HL-60 (cell line): ENCODE results near the gene CACNA1C.
A peak's percentile ranks its signal among the peaks of the same experiment; 100 is the strongest.
"Not testable (repeated sequence)": the region's sequence is repeated elsewhere in the genome, so short reads cannot be mapped to it uniquely, and the experiment has no call there.

ENCODE experiments used
- DNase-seq, 2 experiments: peaks; one replicate each; pipeline ENCODE4 v3.0.0-alpha.2; 2010 to 2020; ENCODE audit warnings: low read depth in 1 of 2, low spot score in 1 of 2
- H3K27ac ChIP-seq: fragments of 250-450 bp; sonication (Bioruptor Pico); replicated peaks from 2 replicates; pipeline ENCODE4 v1.5.1; 2020; ENCODE audit warnings: mild to moderate bottlenecking, moderate library complexity
- H3K27me3 ChIP-seq: fragments of 250-450 bp; sonication (Bioruptor Pico); 2 replicates; pipeline ENCODE4 v1.5.1; 2021; ENCODE audit warnings: mild to moderate bottlenecking, moderate library complexity; ENCODE audit not compliant: insufficient read depth, poor library complexity, severe bottlenecking
- H3K4me3 ChIP-seq: replicated peaks from 2 replicates; pipeline ENCODE4 v1.5.1; 2011; ENCODE audit warnings: mild to moderate bottlenecking, control low read depth, low read length; ENCODE audit not compliant: insufficient read depth
- GABPA ChIP-seq: IDR thresholded peaks from 2 replicates; pipeline ENCODE4 v1.6.1; 2012; ENCODE audit warnings: low read depth
- POLR2AphosphoS5 ChIP-seq: IDR thresholded peaks from 2 replicates; pipeline ENCODE4 v1.6.1; 2012; ENCODE audit warnings: low read depth
- SPI1 ChIP-seq: IDR thresholded peaks from 2 replicates; pipeline ENCODE4 v1.6.1; 2012; ENCODE audit warnings: low read depth, mild to moderate bottlenecking, borderline replicate concordance
- TF ChIP-seq, protein P1 (sequence below): IDR thresholded peaks from 2 replicates; pipeline ENCODE4 v1.6.1; 2012; ENCODE audit warnings: low read depth; ENCODE audit not compliant: insufficient replicate concordance
- TF ChIP-seq, protein P2 (sequence below): IDR thresholded peaks from one replicate; pipeline ENCODE4 v1.5.1; 2011; ENCODE audit warnings: low read length, control low read depth, inconsistent platforms; ENCODE audit not compliant: insufficient read depth

CACNA1C gene

DNA sequence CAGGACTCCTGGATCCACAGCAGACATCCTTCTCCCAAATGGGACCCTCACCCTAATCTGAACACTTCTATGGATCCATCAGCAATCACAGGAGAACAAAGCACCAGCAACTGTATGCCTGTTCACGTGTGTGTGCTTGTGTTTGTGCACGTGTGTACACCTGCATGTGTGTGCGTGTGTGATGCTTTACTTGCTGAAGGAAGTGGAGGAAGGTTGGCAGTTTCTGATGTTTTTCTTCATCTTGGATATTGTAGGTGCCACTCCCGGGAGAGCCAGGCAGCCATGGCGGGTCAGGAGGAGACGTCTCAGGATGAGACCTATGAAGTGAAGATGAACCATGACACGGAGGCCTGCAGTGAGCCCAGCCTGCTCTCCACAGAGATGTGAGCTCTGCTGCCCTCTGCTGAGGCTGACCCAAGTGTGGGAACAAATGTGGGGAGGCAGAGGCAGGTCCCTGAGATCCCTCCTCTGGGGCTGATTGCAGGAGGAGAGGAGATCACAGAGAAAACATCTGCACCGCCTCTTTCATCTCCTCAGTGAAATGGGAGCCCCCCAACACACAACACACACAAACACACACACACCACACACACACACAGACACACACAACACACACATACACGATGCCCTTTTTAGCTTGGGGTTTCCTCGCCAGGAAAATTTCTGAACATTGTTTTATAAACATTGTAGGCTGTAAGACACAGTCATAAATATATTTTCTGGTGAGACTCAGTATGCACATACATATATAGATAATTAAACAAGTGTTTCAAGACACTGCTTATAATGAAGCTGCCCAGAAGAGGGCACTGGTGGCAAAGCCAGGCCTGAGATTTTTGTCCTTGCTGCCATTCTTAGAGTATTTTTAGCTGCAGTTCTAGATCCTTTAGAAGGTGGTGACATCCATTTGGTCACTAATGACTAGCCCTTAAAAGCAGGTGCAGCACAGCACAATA is 629.8 kb downstream of the CACNA1C start:
- Histone ChIP-seq H3K27ac (no peak overlapping the region), H3K27me3 (no peaks in the 10 kb centered on the region), H3K4me3 (no peak overlapping the region)
- DNase-seq, result peak in 1 of 2 experiments; percentile 75
- TF ChIP-seq, protein P1, sequence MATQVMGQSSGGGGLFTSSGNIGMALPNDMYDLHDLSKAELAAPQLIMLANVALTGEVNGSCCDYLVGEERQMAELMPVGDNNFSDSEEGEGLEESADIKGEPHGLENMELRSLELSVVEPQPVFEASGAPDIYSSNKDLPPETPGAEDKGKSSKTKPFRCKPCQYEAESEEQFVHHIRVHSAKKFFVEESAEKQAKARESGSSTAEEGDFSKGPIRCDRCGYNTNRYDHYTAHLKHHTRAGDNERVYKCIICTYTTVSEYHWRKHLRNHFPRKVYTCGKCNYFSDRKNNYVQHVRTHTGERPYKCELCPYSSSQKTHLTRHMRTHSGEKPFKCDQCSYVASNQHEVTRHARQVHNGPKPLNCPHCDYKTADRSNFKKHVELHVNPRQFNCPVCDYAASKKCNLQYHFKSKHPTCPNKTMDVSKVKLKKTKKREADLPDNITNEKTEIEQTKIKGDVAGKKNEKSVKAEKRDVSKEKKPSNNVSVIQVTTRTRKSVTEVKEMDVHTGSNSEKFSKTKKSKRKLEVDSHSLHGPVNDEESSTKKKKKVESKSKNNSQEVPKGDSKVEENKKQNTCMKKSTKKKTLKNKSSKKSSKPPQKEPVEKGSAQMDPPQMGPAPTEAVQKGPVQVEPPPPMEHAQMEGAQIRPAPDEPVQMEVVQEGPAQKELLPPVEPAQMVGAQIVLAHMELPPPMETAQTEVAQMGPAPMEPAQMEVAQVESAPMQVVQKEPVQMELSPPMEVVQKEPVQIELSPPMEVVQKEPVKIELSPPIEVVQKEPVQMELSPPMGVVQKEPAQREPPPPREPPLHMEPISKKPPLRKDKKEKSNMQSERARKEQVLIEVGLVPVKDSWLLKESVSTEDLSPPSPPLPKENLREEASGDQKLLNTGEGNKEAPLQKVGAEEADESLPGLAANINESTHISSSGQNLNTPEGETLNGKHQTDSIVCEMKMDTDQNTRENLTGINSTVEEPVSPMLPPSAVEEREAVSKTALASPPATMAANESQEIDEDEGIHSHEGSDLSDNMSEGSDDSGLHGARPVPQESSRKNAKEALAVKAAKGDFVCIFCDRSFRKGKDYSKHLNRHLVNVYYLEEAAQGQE, result no peak
- TF ChIP-seq, protein P2, sequence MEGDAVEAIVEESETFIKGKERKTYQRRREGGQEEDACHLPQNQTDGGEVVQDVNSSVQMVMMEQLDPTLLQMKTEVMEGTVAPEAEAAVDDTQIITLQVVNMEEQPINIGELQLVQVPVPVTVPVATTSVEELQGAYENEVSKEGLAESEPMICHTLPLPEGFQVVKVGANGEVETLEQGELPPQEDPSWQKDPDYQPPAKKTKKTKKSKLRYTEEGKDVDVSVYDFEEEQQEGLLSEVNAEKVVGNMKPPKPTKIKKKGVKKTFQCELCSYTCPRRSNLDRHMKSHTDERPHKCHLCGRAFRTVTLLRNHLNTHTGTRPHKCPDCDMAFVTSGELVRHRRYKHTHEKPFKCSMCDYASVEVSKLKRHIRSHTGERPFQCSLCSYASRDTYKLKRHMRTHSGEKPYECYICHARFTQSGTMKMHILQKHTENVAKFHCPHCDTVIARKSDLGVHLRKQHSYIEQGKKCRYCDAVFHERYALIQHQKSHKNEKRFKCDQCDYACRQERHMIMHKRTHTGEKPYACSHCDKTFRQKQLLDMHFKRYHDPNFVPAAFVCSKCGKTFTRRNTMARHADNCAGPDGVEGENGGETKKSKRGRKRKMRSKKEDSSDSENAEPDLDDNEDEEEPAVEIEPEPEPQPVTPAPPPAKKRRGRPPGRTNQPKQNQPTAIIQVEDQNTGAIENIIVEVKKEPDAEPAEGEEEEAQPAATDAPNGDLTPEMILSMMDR, result peak; percentile 29

DNA sequence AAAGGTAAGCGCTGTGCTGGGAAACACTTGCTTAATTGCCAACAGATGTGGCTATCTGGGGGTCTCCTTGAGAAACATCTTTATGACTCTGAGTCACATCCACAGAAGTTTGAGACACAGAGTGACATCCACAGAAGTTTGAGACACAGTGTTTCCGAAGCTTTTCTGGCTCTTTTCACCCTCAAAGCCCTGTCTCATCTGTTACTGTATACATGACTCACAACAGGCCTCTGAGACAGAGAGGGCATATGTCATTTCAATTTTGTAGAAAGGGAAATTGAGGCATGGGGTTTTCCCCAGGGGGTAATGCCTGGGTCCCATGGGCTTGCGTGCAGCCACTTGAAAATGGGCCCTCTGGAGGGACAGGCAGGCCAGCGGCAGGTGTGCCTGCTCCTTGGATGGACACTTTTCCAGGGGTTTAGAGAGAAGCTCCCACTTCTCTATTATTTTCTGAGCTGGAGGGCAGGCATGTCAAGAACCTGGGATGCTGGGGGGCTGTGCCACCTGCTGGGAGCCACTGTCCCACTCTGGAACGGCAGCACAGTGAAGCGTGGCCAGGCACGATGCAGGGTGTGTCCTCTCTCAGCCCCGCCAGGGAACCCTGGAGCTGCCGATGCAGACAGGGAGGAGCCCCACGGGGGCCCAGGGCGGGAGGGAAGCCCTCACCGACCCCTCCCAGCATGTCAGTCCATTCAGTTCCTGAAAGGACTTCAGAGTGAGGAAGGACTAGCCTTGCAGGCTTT is 630.7 kb downstream of the CACNA1C start:
- H3K27ac ChIP-seq, result no peak overlapping the region
- H3K4me3 ChIP-seq, result no peak overlapping the region
- TF ChIP-seq, protein P2, result no peak
- TF ChIP-seq POLR2AphosphoS5 (no peak), GABPA (no peak), SPI1 (no peak)
- TF ChIP-seq, protein P1, result no peak
- DNase-seq, result no peak
- H3K27me3 ChIP-seq, result no peaks in the 10 kb centered on the region

DNA sequence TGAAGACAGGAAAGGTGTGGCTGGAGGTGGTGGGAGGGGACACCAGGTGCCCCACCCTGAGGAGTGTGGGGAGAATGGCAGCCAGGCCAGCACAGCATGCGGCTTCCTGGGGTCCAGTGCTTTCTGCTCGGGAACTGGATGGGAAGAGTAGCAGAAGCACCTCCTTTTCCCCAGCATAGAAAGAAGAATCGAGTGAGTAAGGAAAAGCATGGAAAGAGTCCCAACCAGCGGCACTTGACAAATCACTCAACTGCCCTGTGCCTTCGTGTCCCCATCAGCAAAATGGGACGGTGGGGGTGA is 631.2 kb downstream of the CACNA1C start:
- not testable (repeated sequence) for H3K4me3 ChIP-seq, H3K27ac ChIP-seq, DNase-seq, H3K27me3 ChIP-seq

DNA sequence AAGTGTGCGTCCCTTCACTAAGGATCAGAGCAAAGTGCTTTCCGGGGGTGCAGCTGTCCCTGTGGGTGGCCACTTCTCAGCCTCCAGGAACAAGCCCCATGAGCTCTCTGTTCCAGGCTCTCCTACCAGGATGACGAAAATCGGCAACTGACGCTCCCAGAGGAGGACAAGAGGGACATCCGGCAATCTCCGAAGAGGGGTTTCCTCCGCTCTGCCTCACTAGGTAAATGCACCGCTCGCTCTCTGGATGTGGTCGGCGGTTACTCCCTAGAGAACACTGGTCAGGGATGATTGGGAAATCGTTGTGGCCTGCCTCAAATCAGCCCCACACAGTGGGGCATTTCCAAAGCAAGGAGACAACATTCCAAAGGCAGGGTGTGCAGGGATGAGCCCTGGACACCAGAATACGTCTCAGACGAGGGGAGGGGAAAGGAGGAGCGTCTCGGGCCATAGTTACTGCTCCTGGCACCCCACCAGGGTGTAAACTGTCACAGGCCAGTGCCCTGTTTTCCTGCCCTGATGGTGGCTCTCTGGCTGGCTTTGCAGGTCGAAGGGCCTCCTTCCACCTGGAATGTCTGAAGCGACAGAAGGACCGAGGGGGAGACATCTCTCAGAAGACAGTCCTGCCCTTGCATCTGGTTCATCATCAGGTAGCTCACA is 633.0 kb downstream of the CACNA1C start:
- not testable (repeated sequence) for H3K27me3 ChIP-seq, DNase-seq, H3K4me3 ChIP-seq, H3K27ac ChIP-seq
